HG03175 (cell line): ENCODE data around the gene RIMBP2.

Experiments used
- ATAC-seq: cut with Tn5 transposase; IDR thresholded peaks from one replicate; pipeline ENCODE4 v1.9.1; 2021; ENCODE audit warnings: mild to moderate bottlenecking, moderate library complexity; ENCODE audit not compliant: unreplicated experiment

RIMBP2 gene

DNA sequence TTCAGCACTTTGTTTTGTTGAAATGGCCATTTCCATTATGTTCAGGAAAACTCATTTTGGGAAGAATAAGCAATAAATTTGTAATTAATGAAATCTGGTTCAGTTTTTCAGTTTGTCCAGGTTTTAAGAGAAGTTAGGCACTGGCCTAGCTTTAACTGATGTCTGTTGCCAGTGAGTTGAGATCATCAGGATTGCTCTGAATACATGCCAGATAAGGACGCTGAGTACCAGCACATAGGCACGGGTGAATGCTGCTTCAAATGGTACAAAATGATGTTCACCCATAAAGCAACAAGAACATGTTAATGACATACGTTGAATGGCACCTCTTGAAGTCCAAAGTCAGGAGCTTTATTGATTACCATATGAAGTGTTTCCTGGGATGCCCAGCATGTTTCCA is 331.9 kb downstream of the RIMBP2 start:
- no peak for ATAC-seq

DNA sequence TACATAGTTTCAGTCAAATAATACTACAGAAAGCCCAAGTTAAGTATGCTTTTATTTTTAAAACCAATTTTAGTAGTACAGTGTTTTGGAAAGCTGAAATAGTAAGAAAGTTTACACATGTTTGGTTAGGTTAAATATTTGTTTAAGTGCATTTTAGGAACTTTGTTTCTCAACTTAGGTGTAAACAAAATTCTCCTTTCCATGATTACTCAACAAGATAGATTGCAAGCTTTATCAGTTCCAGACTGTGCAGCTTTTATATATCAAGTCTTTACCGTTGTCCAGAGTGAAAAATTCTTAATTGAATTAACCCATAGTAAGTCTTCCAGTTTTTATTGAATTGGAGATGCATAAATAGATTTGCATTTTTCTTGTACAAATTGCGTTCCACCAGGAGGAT is 333.3 kb downstream of the RIMBP2 start:
- ATAC-seq, result no peak

DNA sequence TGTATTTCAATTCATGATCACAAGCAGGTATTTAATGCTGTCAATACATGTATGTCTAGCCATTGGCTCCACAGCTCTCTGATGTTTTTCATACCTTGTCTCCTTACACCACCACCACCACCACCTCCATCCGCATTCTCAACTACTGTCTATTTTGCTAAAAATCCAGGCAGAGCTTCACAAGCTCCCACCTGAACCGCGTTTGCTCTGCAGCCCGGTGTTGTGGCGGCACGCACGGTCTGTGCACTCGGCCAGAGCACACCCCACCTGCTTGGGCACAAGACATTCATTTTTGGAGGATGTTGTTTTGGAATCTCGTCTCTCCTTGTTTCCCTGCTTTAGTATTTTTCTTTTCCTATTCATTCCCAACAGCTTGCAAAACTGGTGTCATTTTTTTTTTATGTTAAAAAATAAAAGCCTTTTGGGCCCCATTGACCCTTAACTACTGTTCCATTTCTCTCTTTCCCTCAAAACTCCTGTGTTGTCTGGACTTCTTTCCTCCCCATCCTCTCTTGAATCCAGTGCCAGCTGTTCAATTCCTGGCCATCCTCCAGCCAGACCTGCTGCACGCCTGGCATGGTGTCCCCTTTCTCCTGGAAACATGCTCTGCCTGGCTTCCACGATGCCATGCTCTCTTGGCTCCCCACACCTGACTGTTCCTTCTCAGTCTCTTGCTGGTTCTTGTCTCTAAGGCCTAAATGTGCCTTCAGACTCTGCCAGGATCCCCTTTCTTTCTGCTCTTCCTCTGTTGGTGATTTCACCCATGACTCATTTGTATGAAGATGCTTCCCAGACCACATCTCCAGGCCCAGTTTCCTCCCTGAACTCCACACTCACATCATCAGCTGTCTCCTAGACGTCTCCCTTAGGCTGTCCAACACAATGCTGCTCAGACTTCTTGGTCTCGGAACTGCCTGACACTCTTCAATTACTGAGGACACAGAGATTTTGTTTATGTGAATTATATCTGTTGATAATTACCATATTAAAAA is 340.5 kb downstream of the RIMBP2 start:
- ATAC-seq, result no peak

DNA sequence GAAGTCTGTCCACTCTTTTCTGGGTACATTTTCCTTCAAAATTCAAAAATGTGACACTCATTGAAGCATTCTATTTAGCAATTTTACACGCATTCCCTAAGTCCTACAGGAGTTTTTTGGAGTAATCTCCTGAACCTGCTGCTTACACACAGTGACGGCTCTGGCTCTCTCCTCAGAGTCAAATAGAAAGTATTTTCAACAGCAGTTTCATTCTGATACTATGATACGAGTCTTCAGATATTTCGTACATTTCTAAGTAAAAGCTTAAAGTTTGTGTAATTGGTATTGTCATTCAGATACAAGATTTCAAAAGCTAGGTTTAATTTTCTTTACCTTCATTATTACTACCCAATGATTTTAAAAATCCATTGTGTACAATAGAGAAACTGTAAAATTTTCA is 342.0 kb downstream of the RIMBP2 start:
- no peak for ATAC-seq

DNA sequence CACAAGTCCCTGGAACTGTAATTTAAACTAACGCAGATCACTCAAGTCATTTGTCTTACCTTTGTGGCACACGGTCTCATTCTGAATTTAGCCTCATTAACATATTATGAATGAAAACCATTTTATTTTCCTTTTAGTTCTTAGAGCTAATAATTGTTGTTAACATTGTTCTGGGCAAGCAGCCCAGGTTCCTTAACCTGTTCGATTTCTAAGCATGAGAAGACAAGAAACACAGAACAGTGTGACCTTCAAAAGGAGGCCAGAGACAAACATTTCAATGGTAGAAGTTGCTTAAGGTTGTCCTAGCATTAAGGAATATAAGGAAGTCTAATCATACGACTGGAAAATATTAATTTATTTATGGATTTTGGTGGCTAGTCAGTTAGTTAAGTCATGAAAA is 343.2 kb downstream of the RIMBP2 start:
- no peak for ATAC-seq

DNA sequence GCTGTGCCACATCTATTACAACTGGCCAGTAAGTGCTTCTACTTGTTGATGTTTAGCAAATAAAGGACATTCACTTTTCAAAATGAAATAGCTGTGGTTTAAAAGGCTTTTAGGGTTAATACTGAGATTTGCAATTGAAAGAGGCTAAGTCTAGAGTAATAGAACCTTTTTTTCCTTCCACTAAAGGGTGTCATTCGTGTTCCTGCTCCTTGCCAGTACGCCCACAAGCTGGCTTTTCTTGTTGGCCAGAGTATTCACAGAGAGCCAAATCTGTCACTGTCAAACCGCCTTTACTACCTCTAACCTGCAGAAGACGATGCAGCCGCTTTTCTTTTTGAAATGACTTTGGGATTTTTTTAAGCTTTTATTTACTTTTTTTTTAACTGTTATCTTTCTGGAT is 344.8 kb downstream of the RIMBP2 start:
- ATAC-seq, result no peak

DNA sequence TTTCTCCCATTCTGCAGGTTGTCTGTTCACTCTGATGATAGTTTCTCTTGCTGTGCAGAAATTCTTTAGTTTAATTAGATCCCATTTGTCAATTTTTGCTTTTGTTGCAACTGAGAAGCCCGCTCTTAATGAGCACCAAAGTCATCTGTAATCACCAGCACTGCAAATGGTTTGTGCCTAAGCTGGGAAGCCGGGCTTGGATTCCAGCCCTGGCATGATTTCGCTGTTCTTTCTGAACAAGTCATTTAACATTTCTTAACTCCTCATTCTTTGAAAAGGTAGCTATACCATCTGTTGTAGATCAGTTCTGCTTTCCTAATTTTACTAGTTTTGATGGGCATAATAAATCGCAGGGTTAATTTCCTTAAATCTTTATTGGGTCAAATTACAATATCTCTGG is 346.3 kb downstream of the RIMBP2 start:
- ATAC-seq, result no peak

DNA sequence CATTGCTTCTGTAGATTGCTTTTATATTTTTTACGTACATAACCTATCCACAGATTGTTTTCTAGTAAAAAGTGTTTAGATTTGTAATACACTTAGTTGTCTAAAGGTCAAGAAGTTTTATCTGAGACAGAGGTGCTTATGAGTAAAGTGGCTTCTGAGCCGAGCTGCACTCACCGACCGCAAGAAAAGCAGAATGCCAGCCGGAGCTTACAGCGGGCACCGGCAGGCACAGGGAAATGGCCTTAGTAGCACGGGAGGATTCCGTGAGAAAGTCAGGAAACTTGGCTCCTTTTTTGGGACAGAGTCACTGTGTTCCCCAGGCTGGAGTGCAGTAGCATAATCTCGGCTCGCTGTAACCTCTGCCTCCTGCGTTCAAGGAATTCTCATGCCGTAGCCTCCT is 348.6 kb downstream of the RIMBP2 start:
- no peak for ATAC-seq

DNA sequence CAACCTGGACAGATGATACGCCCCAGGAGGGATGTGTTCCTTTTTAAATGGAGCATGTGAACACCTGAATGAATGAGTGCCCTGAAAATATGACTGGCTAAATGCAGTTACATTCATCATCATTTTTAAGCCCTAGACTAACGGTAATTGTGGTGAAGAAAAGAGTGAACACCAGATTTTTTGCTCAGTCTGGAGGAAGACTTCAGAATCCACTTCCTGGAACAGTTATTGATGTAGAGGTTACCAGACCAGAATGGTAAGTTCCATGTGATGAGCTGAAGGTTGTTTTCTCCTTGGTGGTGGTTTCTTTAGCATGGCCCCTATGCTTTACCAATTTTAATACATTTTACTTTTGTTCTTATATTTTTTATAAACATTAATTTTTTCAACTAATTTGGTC is 349.1 kb downstream of the RIMBP2 start:
- ATAC-seq, result no peak

DNA sequence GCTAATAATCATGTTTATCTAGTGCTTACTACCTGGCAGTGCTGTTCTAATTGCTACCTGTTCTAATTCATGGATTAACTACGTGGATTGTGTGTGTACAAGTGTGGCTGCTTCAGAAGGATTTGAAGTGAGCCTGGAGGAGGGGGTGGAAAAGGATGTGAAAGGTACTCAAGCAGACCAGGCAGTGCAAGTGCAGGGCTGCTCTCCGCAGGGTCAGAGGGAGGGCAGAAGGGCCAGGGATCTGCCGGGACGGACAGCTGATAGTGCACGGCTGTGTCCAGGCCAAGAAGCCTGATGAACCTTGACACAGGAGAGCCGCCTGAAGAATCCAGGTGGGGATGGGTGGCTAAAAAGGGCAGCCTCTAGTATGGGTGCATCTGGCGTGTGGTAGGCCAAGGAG is 349.9 kb downstream of the RIMBP2 start:
- ATAC-seq, result no peak

DNA sequence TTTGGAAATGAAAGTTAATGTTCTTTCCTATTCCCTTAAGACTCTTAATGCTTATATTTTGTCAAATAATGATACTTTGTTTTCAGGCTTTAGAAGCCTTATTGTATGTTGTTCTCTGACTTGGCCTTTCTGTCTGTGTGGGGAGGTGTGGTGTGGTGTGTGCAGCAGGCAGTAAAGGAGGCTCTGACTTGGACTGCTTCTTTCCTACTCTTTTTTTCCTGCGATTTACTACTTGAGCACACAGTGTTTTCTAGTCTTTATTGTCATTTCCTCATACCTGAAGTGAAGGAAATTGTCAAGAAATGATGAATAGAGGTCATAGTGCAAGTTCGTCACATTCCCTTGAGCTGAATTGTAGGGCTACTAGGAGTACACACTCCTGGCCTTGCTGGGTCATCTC is 351.5 kb downstream of the RIMBP2 start:
- no peak for ATAC-seq

DNA sequence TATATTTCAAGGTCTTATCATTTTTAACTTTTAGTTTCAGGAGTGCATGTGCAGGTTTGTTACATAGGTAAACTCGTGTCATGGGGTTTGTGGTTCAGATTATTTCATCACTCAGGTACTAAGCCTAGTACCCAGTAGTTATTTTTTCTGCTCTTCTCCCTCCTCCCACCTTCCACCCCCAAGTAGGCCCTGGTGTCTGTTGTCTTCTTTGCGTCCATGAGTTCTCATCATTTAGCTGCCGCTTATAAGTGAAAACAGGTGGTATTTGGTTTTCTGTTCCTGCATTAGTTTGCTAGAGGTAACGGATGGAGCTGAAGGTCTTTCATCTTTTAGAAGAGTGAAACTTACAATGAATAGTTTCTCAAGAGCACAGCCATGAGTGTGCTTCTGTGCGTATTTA is 354.0 kb downstream of the RIMBP2 start:
- ATAC-seq, result no peak

DNA sequence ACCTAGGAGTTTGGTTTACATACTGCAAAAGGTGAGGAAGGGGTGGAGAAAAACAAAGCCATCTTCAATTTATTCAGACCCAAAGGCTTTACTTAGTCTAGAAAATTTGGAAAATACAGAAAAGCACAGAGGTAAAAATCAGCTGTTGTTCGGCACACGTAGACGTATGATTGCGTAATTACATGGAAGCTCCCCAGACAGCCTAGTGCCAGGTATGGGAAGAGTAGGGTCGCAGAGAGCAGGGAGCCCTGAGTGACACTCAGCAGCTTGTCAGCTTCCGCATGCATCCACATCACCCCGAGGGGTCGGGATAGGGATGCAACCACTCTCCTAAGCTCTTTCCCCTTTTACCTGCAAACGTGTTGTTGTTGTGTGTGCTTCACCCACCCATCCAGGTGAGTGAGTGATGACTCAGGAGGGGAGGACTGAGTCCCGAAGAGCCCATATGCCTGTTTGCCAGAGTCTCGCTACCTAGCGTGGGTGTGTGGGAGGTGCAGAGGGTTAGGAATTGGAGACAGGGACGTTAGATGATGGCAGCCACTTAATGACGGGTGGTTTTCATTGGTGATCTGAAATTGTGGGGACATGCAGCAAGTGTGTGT is 358.3 kb downstream of the RIMBP2 start:
- no peak for ATAC-seq

DNA sequence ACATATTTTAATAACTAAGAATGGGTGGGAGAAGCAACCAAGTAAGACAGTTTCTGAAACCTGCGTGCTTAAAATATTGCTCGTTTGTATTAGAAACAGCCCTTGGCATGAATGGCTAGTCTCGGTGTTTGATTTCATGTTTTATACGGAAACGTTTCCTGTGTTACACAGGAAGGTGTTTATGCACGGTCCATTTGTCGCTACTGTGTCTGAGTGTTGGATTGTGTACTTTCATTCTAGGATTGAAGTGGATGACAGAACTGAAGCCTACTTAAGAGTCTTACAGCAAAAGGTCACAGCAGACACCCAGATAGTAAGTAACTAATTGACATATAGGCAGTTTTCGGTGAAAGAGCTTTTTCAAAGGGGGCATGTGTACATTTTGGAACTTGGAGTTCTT is 358.9 kb downstream of the RIMBP2 start:
- no peak for ATAC-seq

DNA sequence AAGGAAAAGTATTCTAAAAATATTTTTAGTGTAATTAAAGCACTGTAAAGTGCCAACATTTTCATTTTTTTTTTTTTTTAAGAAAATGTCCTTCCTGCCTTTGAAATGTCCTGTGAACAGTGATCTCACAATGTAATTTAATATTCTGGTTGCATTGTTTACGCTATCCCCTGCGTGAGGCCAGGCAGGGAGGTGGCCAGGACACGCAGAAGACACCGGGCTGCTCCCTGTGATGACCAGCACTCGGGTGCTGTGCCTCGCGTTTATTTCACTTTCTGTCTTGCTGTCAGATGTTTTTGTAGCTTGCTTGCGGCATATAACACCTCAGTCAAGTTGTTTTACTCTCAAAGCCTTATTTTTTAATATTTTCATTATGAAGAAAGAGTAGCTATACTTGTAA is 359.9 kb downstream of the RIMBP2 start:
- no peak for ATAC-seq

DNA sequence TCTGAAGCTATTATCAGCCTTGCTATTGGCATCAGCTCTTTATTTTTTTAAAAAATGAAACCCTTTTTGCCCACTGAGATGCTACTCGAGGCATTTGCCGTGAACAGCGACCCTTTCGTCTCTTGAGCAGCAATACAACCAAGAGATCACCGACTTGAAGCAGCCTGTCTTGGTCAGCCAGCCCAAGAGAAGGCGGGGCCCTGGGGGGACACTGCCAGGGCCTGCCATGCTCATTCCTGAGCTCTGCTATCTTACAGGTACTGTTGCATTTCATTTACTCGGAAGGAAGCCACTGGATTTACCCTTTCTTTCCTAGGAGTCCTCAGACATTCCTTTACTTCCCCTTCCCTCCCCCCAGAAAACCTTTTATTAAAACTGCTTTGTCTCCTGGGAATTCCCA is 361.7 kb downstream of the RIMBP2 start:
- no peak for ATAC-seq

DNA sequence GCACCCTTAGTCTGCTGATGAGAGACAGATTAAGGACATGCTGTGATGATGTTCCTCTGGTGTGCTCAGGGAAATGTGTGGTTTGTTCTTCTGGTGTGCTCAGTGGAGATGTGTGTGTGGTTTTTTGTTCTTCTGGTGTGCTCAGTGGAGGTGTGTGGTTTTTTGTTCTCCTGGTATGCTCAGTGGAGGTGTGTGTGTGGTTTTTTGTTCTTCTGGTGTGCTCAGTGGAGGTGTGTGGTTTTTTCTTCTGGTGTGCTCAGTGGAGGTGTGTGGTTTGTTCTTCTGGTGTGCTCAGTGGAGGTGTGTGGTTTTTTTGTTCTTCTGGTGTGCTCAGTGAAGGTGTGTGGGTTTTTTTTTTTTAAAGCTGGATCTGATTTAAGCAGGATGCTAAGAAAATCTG is 363.0 kb downstream of the RIMBP2 start:
- no peak for ATAC-seq

DNA sequence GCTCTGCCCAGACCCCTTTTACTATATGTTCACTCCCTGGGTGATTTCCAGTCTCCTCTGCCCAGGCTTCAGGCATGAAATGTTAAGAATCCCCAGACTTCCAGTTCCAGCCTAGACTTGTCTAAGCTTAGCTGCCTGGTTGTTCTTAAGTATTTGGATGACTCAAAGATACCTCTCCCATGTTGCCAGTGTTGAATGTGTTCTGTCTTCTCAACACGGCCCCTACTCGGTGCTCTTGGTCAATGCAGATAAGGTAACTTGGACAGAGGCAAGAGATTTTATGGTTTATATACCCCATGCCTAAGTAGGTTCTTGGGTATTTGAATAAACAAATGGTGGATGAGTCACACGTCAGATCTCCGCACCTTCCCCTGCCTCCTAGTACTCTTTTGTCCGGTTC is 364.8 kb downstream of the RIMBP2 start:
- no peak for ATAC-seq

DNA sequence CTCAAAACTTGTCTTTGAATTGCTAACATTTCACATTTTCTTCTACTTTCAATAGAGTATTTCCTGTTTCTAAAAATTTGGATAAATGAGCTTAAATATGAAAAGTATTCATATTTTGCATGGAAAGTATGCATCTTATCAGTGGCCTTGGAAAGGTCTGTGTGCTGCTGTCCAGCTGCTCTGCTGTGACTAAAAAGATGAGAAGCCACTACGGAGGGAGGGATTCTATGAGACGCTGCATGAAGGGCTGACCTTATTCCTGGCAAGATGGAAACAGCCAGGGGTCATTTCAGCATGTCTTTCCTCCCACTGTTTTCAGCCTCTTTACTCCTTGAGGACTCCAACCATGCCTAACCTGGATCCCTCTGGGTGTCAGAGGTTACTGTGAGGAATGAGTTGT is 365.4 kb downstream of the RIMBP2 start:
- ATAC-seq, result no peak

DNA sequence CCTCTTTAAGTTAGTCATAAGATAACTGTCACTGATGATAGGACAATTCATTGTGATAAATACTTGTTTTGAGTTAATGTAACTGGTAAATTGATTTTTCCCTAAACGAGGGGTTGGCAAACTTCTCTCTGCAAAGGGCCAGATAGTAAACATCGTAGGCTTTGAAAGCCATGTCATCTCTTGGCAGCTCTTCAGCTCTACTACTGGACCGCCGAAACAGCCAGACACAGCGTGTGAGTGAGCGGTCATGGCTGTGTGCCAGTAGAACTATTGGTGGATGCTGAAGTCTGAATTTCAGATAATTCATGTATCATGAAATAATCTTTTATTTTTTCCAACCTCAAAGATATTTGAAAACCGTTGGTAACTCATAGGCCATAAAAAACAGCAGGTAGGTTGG is 368.5 kb downstream of the RIMBP2 start:
- ATAC-seq, result no peak
